ENCODE measurements around the gene GLMP.

Gene GLMP

GRCh38 chr1:156284757-156285156 lies 10.7 kb downstream of the GLMP start:
- DNase-seq = no peak

GRCh38 chr1:156284112-156284511 lies 11.4 kb downstream of the GLMP start, which contains the start of gene TMEM79:
Gene TMEM79, plus strand, starts transcription at chr1:156284325. Its CDS starts 902 bp downstream, at chr1:156285227.
- DNase-seq = no peak

DNA sequence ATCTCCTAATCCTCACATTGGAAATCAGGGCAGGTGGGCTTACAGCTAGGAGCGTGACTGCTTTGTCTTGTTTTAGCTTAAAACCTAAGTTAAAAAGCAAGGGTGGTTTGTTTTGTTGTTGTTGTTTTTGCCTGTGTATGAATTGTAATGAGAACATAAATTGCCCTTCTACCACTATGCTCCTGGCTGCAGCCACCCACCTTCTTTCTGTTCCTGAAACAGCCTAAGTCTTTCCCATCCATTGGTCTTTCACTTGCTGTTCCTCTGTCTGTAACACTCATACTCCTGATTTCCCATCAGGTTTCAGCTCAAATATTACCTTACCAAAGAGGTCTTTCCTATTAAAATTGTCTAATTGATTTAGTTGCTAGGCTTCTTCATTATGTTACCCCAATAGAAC lies 12.0 kb downstream of the GLMP start:
- no peak for DNase-seq

GRCh38 chr1:156282479-156283222 lies 12.8 kb downstream of the GLMP start, which contains the start of gene SMG5:
Gene SMG5, minus strand, starts transcription at chr1:156282825. Its CDS starts 145 bp downstream, at chr1:156282680.
- peak; percentile 67 to 86 for DNase-seq

- no peak for DNase-seq
Observed at GRCh38 chr1:156281693-156282478, 13.6 kb downstream of the GLMP start.

GRCh38 chr1:156281281-156281680 lies 14.2 kb downstream of the GLMP start:
- no peak for DNase-seq

DNA sequence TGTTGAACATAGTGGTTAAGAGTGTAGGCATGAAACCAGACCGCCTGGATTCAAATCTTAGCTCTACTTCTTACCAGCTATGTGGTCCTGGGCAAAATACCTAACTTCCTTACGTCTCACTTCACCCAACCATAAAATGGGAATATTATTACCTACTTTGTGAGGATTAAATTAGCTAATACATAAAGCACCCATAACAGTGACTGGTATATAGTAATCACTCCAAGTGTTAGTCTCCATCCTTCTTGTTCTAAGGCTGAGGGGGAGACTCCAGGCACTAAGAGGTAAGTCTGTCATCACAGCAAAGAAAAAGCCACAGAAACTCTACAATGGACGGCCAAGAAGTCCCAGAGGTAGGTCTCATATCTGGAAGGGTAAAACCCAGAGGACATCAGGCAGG lies 15.6 kb downstream of the GLMP start:
- DNase-seq = no peak

GRCh38 chr1:156276966-156277381 lies 18.5 kb downstream of the GLMP start:
- DNase-seq = no peak

DNA sequence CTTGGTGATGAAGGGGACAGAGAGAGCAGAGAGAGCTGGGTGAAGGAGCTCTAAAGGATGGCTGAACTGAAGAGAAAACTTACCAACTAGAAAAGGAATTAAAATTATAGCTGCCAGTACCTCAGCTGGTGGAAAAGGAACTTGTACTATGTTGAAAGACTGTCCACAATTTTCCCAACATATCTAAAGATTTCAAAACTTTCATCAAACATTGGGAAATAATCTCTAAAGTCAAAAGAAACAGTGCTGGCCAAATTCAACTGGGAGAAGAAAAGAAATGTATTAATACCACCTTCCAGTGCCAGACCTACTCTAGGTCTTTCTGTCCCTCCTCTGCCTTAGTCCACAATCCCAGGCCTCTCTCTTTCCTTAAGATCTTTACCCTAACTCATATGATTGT lies 18.9 kb downstream of the GLMP start:
- no peak for DNase-seq

GRCh38 chr1:156270314-156270713 lies 25.2 kb downstream of the GLMP start:
- no peak for DNase-seq

DNA sequence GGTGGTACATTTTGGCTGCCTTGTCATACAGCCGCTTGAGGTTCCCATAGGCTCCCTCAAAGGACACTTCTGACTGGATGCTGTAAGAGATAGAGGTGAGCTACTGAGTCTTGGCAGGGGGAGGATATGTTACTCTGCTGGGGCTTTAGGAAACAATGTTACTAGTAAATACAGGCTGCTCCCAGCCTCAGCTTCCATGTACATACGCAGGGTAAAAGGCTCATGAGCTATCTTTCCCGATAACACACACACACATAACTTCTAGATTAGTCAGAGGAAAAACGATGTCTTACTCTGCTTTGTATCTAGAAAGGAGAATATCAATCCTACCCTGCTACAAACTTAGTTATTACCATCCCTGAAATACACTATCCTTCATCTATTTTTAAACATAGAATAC lies 27.1 kb downstream of the GLMP start:
- no peak for DNase-seq

GRCh38 chr1:156266051-156266450 lies 29.4 kb downstream of the GLMP start:
- no peak for DNase-seq

GRCh38 chr1:156263288-156263655 lies 32.2 kb downstream of the GLMP start:
- DNase-seq = no peak

DNA sequence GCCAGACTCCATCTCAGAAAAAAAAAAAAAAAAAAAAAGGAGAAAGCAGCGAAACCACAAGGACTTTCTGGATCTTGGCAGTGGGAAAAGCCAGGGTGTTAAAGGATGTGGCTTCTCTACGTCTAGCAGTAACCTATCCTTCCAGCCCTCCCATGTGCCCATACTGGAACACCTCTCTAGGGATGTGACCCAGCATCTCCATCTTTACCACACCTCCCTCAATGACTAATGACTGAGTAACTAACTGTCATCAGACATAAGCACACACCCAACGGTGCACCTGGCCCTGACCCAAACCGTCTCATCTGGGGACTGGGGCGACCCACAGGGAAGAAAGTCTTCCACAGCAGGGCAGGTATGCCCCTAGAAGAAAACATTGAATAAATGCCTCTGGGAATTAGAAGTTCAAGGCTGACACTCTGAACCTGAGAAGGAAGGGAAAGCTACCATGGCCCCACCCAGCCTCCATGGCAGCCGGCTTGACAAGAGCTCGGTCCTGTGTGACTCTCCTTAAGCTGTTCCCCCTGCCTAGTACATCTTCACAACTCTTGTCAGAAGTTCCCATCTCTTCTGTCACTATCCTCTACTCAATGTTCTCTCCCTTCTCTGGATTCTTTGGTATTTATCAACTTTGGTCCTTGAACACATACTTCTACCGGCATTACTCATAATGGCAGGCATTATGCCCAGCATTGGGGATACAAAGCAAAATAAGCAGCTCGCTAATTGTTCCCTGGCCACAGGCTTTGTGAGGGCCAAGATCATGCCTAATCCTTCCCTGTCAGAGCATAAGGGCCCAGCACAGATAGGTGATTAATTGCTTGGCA lies 32.8 kb downstream of the GLMP start:
- no peak for DNase-seq

DNA sequence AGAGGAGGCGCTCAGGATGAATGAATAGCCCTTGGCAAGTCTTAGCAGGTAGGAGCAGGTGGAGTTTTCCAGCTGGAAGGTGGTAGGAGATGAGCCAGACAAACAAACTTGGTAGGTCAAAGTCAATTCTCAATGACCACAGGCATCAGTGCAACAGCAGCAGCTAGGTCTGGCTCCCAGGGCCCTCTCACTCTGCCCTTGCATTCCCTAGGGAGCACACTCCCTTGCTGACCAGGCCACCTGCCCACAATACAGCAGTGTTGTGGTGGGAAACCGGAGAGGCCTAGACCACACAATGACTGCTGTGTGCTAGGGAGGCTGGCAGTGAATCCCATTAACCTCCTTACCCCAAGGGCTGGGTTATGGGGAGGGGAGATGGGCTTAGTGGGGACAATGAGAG lies 34.6 kb downstream of the GLMP start:
- DNase-seq = no peak

DNA sequence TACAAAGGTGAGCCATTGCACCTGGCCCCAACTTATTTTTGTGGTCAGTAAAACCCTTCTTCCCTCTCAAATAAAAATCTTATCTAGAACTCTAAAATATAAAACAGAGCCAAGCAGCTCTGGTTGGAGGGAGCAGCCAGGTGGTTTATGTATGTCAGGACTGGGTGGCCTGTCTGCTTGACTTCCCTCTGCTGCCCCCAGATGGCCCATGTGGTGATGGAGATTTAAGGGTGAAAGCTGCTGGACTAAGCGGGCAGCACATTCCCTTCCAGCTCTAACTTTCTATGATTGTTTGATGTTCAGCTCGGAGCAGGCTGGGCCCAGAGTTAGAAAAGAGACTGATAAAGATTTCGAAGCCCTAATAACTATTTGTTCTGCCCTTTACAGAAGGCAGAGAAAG lies 35.7 kb downstream of the GLMP start:
- DNase-seq = no peak

- DNase-seq = no peak
Observed at GRCh38 chr1:156258859-156259258, 36.6 kb downstream of the GLMP start.

DNA sequence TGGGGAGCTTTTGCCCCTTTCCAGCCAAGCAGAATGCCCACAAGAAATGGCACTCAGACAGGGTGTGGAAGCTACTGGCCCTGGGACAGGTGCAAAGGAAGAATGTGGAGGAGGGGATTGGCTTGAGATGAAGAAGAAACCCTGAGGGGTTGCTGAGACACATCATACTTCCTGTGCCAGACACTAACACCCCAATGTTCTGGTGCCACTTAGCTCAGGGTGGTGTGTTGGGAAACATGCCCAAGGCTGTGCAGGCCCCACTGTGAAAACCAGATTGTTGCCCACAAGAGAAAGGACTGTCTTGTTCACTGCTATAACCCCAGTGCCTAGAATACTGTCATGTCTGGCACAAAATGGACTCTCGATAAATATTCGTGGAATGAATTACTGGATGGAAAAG lies 37.8 kb downstream of the GLMP start:
- DNase-seq = no peak

- no peak for DNase-seq
Observed at GRCh38 chr1:156253634-156254033, 41.8 kb downstream of the GLMP start.

GRCh38 chr1:156251527-156251926 lies 44.0 kb downstream of the GLMP start:
- DNase-seq = no peak

- no peak for DNase-seq
Observed at GRCh38 chr1:156249593-156249992, 45.9 kb downstream of the GLMP start.

DNA sequence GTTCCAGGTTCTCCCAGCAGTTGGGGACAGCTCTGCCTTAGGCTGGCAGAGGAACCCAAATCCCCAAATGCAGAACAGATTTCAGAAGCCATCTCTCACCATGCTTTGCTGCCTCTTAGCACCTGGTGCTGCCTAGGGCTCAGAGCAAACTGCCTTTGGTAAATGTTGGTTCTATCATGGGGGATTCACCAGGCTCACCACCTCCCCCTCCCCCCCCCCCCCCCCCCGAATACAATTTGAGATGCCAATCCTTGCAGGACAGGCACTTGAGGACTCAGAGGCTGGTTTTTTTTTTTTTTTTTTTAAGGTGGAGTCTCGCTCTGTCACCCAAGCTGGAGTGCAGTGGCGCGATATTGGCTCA lies 47.2 kb downstream of the GLMP start:
- no peak for DNase-seq
